ENCODE data around the gene CEP128.

- TF ChIP-seq GATA3 (IDR thresholded peaks at IDR 0.05; ENCODE audit: low read depth, low read length) (no peak), GATA2 (IDR thresholded peaks at IDR 0.05; ENCODE audit: low read depth, low read length) (no peak)
Measured at GRCh38 chr14:80705241-80705980, 236.1 kb downstream of the CEP128 start.

Data from SH-SY5Y (cell line).